ENCODE measurements around the gene VDAC2. TPM values are rescaled to one million over a fixed set of nuclear protein-coding genes. Genes with fewer than 3 reads are reported as not detected.
"Not testable (repeated sequence)": the region's sequence is repeated elsewhere in the genome, so short reads cannot be mapped to it uniquely, and the experiment has no call there.

Gene VDAC2
- total RNA-seq (2014; rRNA removed; shearing (Covaris generic)) = 230 and 259 TPM in 2 replicates

DNA sequence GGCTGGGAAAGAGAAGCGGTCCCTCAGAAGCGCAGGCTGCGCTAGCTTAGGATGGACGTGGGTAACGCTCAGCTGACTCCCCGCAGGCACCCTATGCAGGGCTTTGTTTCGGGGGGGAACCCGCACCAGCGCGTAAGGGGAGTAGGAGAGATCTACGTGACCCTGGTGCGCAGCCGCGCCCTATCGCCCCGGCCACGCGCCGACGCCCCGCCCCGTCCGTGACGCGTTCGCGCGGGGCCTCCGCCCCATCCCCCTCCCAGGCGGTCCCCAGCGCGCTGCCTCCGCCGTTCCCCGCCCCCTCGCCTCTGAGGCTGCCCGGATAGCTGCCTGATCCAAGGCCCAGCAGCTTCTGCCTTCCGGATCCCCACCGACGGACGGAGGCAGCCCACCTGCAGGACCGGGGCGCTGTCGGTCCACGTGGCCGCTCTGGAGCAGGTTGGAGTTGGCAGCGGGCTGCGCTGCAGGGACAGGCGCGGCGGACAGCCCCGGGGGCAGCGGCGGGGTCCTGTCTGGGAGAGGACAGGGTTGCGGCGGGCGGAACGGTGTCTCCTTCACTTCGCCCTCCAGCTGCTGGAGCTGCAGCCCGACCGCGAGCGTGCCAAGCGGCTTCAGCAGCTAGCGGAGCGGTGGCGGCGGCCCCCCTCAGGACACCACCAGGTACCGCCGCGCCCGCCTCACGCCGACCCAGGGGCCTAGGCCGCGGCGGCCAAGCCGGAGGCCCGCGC is at the start of gene VDAC2:
Gene VDAC2 (plus strand): TSS at position 515 of the 725 bp plus-strand sequence. CDS start 363 bp downstream, outside the sequence.
- peak; percentile 79 for DNase-seq (ENCODE audit: low spot score)

- peak; percentile 42 for DNase-seq (ENCODE audit: low spot score)
Observed at GRCh38 chr10:75165684-75166622, 44.6 kb upstream of the VDAC2 start.

DNA sequence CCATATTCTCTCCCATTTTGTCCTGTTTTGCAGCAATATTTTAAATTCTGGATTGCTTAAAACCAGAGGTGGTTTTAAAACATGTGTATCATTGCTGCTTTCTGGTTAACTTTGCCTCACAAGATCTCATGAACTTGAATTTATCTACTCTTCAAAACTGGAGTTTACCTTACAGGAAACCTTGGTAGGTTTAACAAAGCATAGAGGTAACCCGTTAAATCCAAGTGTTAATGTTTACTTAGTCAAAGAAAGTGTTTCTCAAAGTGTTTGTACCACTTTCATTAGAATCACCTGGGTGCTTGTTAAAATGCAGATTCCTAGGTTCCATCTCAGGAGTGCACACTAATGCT is 44.0 kb upstream of the VDAC2 start:
- DNase-seq (ENCODE audit: low spot score) = no peak

- DNase-seq (ENCODE audit: low spot score) = no peak
Observed at GRCh38 chr10:75168275-75168674, 42.3 kb upstream of the VDAC2 start.

DNA sequence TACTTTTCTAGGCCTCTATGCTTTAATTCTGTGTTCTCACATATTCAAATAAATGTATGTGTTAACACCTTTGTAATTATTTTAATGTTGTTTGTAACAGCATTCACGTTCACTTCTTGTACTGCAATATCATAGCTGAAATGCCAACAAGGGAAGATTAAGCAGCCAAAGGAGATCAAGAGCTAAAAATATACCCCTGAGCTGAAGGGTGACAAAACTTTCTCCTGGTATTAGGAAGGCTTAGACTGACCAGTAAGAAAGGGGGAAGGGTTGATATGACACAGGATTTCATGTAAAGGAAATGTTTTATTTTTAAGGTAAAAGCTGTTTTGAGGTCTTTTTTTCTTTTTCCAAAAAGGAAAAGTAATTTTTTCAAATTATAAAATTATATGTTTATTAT is 40.4 kb upstream of the VDAC2 start:
- no peak for DNase-seq (ENCODE audit: low spot score)

DNA sequence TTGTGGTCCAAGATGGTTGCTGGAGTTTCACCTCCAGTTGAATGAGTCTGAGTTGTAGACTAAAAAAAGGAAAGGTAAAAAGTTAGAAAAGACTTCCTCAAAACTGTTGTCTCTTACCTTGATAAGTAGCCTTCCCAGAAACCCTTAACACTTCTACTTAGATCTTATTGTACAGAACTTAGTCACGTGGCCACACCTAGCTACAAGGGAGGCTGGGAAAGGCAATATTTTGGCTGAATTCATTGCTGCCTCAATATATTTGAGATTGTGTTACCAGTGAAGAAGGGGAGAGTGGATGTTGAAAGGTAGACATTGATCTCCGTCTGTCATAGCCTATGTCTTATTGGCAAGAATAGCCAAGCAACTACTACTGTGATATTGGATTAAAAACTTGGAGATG is 35.5 kb upstream of the VDAC2 start:
- DNase-seq (ENCODE audit: low spot score) = no peak

DNA sequence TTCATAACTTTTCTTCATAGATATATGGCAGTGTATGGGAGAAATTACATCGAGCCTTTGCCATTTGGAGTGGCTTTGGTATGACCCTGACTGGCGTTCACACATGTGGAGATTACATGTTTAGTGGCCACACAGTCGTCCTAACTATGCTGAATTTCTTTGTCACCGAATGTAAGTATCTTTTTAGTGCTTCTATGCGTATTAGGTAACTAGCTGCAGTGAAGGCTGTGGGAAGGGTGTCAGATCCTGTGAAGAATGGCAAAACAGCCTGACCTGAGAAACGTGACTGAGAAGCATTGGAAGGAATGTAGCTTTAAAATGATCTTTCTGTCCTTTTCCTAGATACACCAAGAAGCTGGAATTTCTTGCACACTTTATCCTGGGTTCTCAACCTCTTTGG is 34.5 kb upstream of the VDAC2 start:
- no peak for DNase-seq (ENCODE audit: low spot score)

DNA sequence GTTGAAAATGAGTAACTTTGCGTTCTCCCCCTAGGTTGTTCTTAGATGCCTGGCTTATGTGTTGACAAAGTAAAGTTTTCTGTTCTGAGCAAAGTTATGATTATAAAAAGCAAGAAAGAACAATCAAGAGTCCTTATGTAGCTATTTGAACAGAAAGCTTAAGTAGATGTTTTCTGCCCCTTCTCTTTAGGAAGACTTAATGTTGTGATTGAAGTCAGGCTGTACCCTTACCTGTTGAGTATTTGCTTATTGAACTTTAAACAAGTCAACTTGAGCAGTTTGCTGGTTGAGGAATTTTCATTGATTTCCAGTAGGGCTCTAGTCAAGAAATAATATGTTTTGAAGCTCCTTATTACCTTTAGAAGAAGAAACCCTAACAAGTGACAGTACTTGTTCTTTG is 33.9 kb upstream of the VDAC2 start:
- DNase-seq (ENCODE audit: low spot score) = no peak

DNA sequence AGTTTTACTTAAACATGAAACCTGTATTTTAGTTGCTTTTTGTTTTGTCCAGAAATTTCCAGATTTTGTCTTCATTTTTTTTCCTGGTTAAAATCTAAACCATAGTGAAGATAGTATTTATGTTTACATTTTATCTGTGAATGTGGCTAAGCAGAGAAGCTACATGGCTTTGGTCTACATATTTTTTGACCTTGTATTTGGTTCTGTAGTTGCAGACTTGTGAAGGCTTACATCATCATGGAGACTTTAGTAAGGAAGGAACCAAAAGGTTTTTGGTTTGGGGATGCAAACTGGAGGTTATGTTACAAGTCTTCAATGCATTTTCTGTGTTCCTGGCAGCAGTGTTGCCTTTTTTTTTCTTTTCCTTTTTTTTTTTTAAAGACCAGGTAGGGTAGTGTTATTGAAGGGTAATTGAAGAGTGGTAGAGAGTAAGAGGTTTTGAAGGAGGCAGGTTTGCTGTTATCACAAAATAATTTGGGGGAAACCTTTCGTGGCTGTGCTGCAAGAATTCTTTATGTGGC is 30.9 kb upstream of the VDAC2 start:
- no peak for DNase-seq (ENCODE audit: low spot score)

GRCh38 chr10:75180592-75180991 is 30.0 kb upstream of the VDAC2 start:
- DNase-seq (ENCODE audit: low spot score) = no peak

DNA sequence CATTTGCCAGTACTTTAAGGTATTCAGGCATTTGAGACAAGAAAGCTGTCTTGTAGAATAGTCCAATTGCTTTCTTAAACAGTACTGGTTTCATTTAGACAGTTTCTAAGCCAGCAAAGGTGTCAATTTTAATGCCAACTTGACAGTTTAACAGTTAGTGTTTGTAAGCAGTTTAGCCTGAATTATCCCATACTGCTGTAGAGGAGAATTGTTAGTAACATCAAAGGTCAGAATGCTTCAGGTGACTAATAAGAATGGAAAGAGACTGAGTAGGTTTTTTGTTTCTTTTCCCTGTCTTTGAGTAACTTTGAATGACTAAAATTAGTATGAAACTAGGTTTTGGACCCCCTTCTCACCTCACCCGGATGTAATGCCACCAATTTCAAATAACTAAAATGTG is 29.5 kb upstream of the VDAC2 start:
- DNase-seq (ENCODE audit: low spot score) = no peak

GRCh38 chr10:75186310-75186709 is 24.3 kb upstream of the VDAC2 start:
- no peak for DNase-seq (ENCODE audit: low spot score)

GRCh38 chr10:75187961-75188426 is 22.6 kb upstream of the VDAC2 start:
- peak; percentile 66 for DNase-seq (ENCODE audit: low spot score)

GRCh38 chr10:75188522-75188921 is 22.1 kb upstream of the VDAC2 start:
- not testable (repeated sequence) for DNase-seq (ENCODE audit: low spot score)

DNA sequence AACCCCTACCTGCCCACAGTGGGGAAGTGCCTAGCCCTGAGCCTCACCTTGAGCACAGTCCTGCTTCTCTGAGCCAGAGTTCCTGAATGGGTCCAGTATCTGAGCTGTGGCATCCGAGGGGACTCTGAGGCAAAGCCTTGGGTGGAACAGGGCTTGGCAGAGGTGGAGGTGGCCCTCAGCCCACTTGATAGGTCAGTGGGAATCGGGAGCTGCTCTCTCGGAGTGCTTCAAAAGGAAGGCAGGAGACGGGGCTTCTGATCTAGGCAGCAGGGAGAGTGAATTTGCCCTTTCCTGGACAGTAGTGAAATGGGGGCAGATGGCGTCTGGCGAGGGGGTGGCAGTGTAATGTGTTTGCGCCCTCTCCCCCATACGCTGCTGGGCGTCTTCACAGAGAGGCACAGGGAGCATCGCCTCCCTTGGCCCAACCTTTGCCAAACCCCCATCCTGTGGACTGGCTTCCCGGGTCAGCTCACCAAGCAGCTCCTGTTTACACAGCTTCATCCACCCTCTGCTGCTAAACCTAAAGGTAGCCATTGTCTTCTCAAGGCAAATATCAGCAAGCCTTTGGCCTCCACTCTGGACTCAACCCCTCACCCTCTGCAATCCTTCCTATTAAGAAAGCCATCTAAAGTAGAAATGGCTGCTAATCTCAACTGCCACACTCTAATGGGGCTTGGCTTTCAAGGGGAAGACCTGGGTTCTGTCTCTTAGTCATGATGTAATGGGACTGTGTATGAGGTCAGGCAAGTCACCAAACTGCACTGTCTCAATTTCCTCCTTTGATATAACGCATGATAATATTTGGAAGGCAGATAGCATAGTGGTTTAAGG is 21.1 kb upstream of the VDAC2 start:
- no peak for DNase-seq (ENCODE audit: low spot score)

DNA sequence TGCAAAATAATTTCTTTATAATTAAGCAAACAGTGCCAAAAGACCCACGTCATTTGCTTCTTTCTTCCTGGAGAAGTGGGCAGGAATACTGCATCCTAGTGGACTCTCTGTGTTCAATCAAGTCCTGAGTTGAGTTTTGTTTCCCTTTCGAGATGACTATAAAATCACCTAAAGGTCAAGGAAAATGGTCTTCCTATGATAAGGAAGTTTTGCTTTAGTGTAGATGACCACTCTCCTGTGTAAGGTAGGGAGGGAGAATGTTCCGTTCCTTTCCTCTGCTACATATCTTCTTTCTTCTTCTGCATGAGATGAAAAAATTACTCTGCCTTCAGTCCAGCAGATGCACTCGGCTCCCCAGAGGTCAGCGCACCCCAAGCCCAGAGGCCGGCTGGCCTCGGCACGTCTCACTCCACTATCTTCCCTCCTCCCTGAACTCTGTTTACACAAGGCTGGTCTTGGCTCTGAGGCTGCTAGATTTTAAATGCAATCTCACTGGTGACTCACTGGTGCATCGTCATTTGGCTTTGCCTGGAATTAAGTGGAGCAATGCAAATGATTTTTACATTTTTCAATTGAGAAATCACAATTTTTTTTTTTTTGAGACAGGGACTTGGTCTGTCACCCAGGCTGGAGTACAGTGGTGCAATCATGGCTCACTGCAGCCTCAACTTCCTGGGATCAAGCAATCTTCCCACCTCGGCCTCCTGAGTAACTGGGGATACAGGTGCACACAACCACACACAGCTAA is 18.6 kb upstream of the VDAC2 start:
- DNase-seq (ENCODE audit: low spot score) = peak; percentile 83

GRCh38 chr10:75194625-75195024 is 16.0 kb upstream of the VDAC2 start:
- not testable (repeated sequence) for DNase-seq (ENCODE audit: low spot score)

GRCh38 chr10:75195035-75195763 is 15.4 kb upstream of the VDAC2 start:
- peak; percentile 85 for DNase-seq (ENCODE audit: low spot score)

- DNase-seq (ENCODE audit: low spot score) = no peak
Observed at GRCh38 chr10:75197066-75197465, 13.5 kb upstream of the VDAC2 start.

- DNase-seq (ENCODE audit: low spot score) = no peak
Observed at GRCh38 chr10:75197906-75198305, 12.7 kb upstream of the VDAC2 start.
